ENCODE data around the gene FERMT1. TPM values are rescaled to one million over a fixed set of nuclear protein-coding genes. Genes with fewer than 3 reads are reported as not detected.
"Not testable (repeated sequence)": the region's sequence is repeated elsewhere in the genome, so short reads cannot be mapped to it uniquely, and the experiment has no call there.

FERMT1 gene
- total RNA-seq, 1 donor from 2014 or later, result 0.75 TPM

DNA sequence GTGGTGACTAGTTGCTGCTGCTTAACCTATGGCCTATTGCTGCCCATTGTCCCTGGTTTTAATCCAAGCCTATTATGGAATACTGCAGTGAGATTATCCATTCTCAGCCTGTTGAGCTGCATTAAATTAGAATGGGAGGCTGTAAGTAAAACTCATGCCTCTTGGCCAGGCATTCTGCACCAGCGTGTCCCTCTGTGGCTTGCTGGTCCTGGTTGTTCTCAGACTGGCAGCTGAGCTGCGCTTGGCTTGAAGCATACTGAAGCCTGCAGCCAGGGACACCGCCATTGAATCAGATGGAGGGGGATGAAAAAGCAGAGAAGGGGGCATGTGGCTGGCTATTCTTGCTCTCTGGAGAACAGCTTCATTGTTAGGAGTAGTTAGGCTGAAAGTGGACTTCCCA lies 84.6 kb downstream of the FERMT1 start:
- H3K27me3 ChIP-seq, result no peaks in the 10 kb centered on the region
- no peaks in the 10 kb centered on the region for H3K4me1 ChIP-seq
- no peak overlapping the region for H3K27ac ChIP-seq
- H3K9me3 ChIP-seq, result no peaks in the 10 kb centered on the region
- H3K36me3 ChIP-seq, result peaks cover 44 to 74% of the 10 kb centered on the region in 2 donors
- TF ChIP-seq CTCF (IDR thresholded peaks at IDR 0.05), result no peak
- H3K4me3 ChIP-seq, result no peak overlapping the region
- no peak for DNase-seq (ENCODE audit: low spot score in 2 of 2)
- intact Hi-C loops (cut with DNase I), result no loop called here

DNA sequence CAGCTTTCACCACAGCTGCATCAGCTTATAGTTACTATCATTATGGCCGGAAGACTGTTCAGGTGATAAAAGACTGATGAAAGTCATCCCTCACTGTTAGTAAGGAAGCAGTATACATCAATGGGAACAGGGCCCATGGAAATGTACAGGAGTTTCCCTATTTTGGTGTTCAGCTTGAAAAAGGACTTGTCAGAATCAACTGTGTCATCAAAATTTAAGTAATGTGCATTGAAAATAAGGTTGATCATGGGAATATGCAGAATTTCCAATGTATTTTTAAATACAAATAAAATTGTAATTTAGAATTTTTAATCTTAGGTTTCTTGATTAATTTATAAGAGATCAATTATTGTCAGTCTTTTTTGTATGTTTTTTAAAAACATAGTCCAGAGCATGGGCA lies 85.7 kb downstream of the FERMT1 start:
- no peak for DNase-seq (ENCODE audit: low spot score in 2 of 2)
- no peaks in the 10 kb centered on the region for H3K27me3 ChIP-seq
- peaks cover 44 to 72% of the 10 kb centered on the region in 2 donors for H3K36me3 ChIP-seq
- H3K9me3 ChIP-seq, result no peaks in the 10 kb centered on the region
- H3K4me1 ChIP-seq, result no peaks in the 10 kb centered on the region
- no peak for TF ChIP-seq CTCF (IDR thresholded peaks at IDR 0.05)
- no peak overlapping the region for H3K4me3 ChIP-seq
- no peak overlapping the region for H3K27ac ChIP-seq
- intact Hi-C loops (cut with DNase I), result no loop called here

DNA sequence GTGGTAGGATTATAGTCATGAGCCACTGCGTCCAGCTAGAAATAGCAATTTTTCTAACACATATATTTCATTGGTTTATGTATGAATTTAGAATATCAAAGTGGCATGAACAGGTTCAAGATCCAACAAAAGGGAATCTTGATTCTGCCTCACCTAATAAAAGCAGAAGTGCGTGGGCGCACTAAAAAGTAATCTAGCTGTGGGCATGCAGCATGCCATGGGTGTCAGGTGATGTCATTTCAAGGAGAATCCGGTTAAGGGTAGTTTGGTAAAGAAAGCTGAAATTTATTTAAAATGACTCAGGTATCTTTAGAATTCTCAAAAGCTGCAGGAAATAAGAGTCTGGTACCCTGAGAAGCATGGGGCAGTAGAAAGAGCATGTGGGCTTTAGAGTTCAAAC lies 86.6 kb downstream of the FERMT1 start:
- Histone ChIP-seq H3K27ac (no peak overlapping the region), H3K4me3 (no peak overlapping the region), H3K36me3 (peaks cover 37 to 63% of the 10 kb centered on the region in 2 donors), H3K27me3 (no peaks in the 10 kb centered on the region), H3K4me1 (no peaks in the 10 kb centered on the region), H3K9me3 (no peaks in the 10 kb centered on the region)
- intact Hi-C loops (cut with DNase I), result no loop called here
- no peak for DNase-seq (ENCODE audit: low spot score in 2 of 2)
- no peak for TF ChIP-seq CTCF (IDR thresholded peaks at IDR 0.05)

DNA sequence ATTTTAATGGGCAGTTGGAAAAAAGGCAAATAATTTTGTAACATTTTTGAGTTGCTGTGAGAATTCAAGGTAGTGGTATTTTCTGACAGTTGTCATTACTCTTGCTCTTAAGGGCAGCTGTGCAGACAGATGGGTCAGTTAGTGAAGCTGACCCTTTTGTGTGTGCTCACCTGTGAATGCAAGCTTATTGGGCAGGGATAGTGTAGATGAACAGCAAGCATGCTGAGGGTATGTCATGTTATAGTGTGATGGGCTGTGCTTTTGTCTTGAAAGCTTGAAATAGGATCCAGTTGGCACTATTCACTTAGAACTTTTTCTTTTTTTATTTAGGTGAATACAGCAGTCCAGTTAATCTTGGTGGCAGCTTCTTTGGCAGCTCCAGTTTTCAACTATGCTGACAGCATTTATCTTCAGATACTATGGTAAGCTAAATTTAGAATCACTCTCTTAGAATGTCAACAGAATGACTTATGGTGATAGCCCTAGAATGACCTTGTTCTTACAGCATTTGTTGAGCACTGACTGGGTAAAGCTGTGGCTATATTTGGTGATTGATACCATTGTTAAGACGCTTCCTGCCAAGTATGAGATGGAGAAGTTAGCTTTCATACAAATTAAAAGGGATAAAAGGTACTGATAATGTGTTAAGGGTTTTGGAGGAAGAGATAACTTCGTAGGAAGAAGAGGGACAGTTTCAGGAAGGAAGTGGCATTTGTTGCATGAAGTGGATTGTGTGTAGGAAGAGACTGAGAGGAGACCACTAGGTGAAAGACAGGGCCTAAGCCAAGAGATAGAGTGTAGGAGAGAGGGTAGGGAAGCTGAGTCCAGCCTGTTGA lies 88.5 kb downstream of the FERMT1 start:
- intact Hi-C loops (cut with DNase I), result no loop called here
- peaks cover 25 to 48% of the 10 kb centered on the region in 2 donors for H3K36me3 ChIP-seq
- peaks cover 0 to 2% of the 10 kb centered on the region in 2 donors for H3K4me1 ChIP-seq
- no peak overlapping the region for H3K4me3 ChIP-seq
- no peak for TF ChIP-seq CTCF (IDR thresholded peaks at IDR 0.05)
- H3K9me3 ChIP-seq, result no peaks in the 10 kb centered on the region
- DNase-seq (ENCODE audit: low spot score in 2 of 2), result no peak
- H3K27me3 ChIP-seq, result no peaks in the 10 kb centered on the region
- H3K27ac ChIP-seq, result no peak overlapping the region

GRCh38 chr20:6032907-6033306 lies 89.9 kb downstream of the FERMT1 start:
- H3K27ac ChIP-seq; H3K9me3 ChIP-seq; intact Hi-C loops (cut with DNase I); H3K27me3 ChIP-seq; H3K4me3 ChIP-seq; H3K4me1 ChIP-seq; DNase-seq (ENCODE audit: low spot score in 2 of 2): not testable (repeated sequence)
- H3K36me3 ChIP-seq, result peaks cover 28 to 49% of the 10 kb centered on the region in 2 donors

GRCh38 chr20:6030453-6031080 lies 92.3 kb downstream of the FERMT1 start:
- H3K4me1 ChIP-seq, result peaks cover 0 to 7% of the 10 kb centered on the region in 2 donors
- no peaks in the 10 kb centered on the region for H3K27me3 ChIP-seq
- no peaks in the 10 kb centered on the region for H3K9me3 ChIP-seq
- intact Hi-C loops (cut with DNase I), result no loop called here
- DNase-seq (ENCODE audit: low spot score in 2 of 2), result no peak
- peaks cover 13 to 39% of the 10 kb centered on the region in 2 donors for H3K36me3 ChIP-seq
- TF ChIP-seq CTCF (IDR thresholded peaks at IDR 0.05), result no peak
- no peak overlapping the region for H3K4me3 ChIP-seq
- H3K27ac ChIP-seq, result no peak overlapping the region
